Lung (tissue), 12 donors: ENCODE results near the gene LSAMP. TPM values are rescaled to one million over a fixed set of nuclear protein-coding genes. Genes with fewer than 3 reads are reported as not detected.

Experiments
- ATAC-seq: fragments of 200-7000 bp; cut with Tn5 transposase; one replicate; pipeline ENCODE4 v1.9.1; 2020; ENCODE audit warnings: moderate number of reproducible peaks; ENCODE audit not compliant: insufficient read depth, low FRiP score
- DNase-seq, 3 donors: peaks; one replicate each; pipeline ENCODE4 v3.0.0-alpha.2; 2013 to 2017
- H3K27ac ChIP-seq, 2 donors: one replicate each; pipeline ENCODE4 v1.5.1; 2013; ENCODE audit warnings: mild to moderate bottlenecking in 2 of 2, moderate library complexity in 2 of 2, control low read depth in 1 of 2, inconsistent platforms in 1 of 2, low read depth in 1 of 2, low read length in 1 of 2
- H3K27me3 ChIP-seq, 3 donors: one replicate each; pipeline ENCODE4 v1.5.1; 2013; ENCODE audit warnings: low read length in 2 of 3; ENCODE audit not compliant: control insufficient read depth in 3 of 3, insufficient read depth in 3 of 3
- H3K36me3 ChIP-seq, 4 donors: one replicate each; pipeline ENCODE4 v1.5.1; 2013; ENCODE audit warnings: low read length in 4 of 4, mild to moderate bottlenecking in 1 of 4, moderate library complexity in 1 of 4; ENCODE audit not compliant: control insufficient read depth in 4 of 4, insufficient read depth in 4 of 4
- H3K4me1 ChIP-seq, 5 donors: one replicate each; pipeline ENCODE4 v1.5.1; 2013; ENCODE audit warnings: low read length in 5 of 5, mild to moderate bottlenecking in 2 of 5, moderate library complexity in 1 of 5; ENCODE audit not compliant: control insufficient read depth in 5 of 5, insufficient read depth in 5 of 5
- H3K4me3 ChIP-seq: one replicate; pipeline ENCODE4 v1.5.1; 2013; ENCODE audit warnings: mild to moderate bottlenecking, control low read depth, moderate library complexity
- H3K9ac ChIP-seq, 2 donors: one replicate each; pipeline ENCODE4 v1.5.1; 2013; ENCODE audit warnings: low read length in 2 of 2, control low read depth in 1 of 2; ENCODE audit not compliant: insufficient read depth in 1 of 2
- H3K9me3 ChIP-seq, 4 donors: one replicate each; pipeline ENCODE4 v1.5.1; 2013; ENCODE audit warnings: low read length in 3 of 4, mild to moderate bottlenecking in 1 of 4, moderate library complexity in 1 of 4; ENCODE audit not compliant: control insufficient read depth in 4 of 4, insufficient read depth in 3 of 4
- CTCF ChIP-seq: IDR thresholded peaks from 2 replicates; pipeline ENCODE4 v1.5.1; 2012; ENCODE audit warnings: mild to moderate bottlenecking; ENCODE audit errors: control extremely low read depth, extremely low read depth
- WGBS, 2 donors: extraction: QIAGEN DNeasy Blood & Tissue Kit; methylation state at CpG; one replicate each; pipeline ENCODE4 v1.1.7; 2013; 5-methylcytosine and 5-hydroxymethylcytosine counted together
- polyA plus RNA-seq, 2 donors: library from polyadenylated mRNA; stranded (reverse); fragments of 200-250 nt; gene quantifications; one replicate each; pipeline ENCODE4 v1.2.1, GENCODE V29; 2013
- total RNA-seq, 2 donors: library from RNA; depleted of rRNA in 1 of 2; stranded (reverse); fragments of >200 nt in 1 of 2; gene quantifications; one replicate each; pipeline ENCODE4 v1.2.1, GENCODE V29; 2014 to 2021
- donor health status: control.
- donor health status: control.
- donor health status: Bipolar disorder and iron deficiency.
- donor health status: healthy.
- donor health status: DM: yes; HTN: yes; CAD: no.

Gene LSAMP
- total and polyA plus RNA-seq, 4 donors: 1.6 to 21.9 (median 9.5) TPM

GRCh38 chr3:116065501-116065900 lies 379.8 kb downstream of the LSAMP start:
- no peak for ATAC-seq
- no peaks in the 10 kb centered on the region for H3K27me3 ChIP-seq
- H3K4me1 ChIP-seq: no peaks in the 10 kb centered on the region
- DNase-seq: no peak
- H3K9ac ChIP-seq: no peak overlapping the region
- H3K27ac ChIP-seq: no peak overlapping the region
- H3K9me3 ChIP-seq: no peaks in the 10 kb centered on the region
- no peak for TF ChIP-seq CTCF
- no peak overlapping the region for H3K4me3 ChIP-seq
- H3K36me3 ChIP-seq: no peaks in the 10 kb centered on the region
- 37 to 47% methylated on average over 1 of the region's 1 CpG for WGBS, 2 donors

GRCh38 chr3:116064646-116065045 lies 380.6 kb downstream of the LSAMP start:
- no peak for TF ChIP-seq CTCF
- Histone ChIP-seq H3K4me1 (no peaks in the 10 kb centered on the region), H3K9me3 (no peaks in the 10 kb centered on the region), H3K4me3 (no peak overlapping the region), H3K9ac (no peak overlapping the region), H3K27me3 (no peaks in the 10 kb centered on the region), H3K36me3 (no peaks in the 10 kb centered on the region), H3K27ac (no peak overlapping the region)
- ATAC-seq (no peak), DNase-seq (no peak)
- WGBS, 2 donors: 86 to 90% methylated on average over 1 of the region's 1 CpG

GRCh38 chr3:116059421-116060096 lies 385.7 kb downstream of the LSAMP start:
- no peaks in the 10 kb centered on the region for H3K9me3 ChIP-seq
- no peaks in the 10 kb centered on the region for H3K27me3 ChIP-seq
- H3K36me3 ChIP-seq: no peaks in the 10 kb centered on the region
- no peaks in the 10 kb centered on the region for H3K4me1 ChIP-seq
- no peak overlapping the region for H3K4me3 ChIP-seq
- no peak for TF ChIP-seq CTCF
- 80 to 82% methylated on average over 2 of the region's 2 CpGs for WGBS, 2 donors
- no peak for DNase-seq
- no peak overlapping the region for H3K9ac ChIP-seq
- no peak for ATAC-seq
- no peak overlapping the region for H3K27ac ChIP-seq

DNA sequence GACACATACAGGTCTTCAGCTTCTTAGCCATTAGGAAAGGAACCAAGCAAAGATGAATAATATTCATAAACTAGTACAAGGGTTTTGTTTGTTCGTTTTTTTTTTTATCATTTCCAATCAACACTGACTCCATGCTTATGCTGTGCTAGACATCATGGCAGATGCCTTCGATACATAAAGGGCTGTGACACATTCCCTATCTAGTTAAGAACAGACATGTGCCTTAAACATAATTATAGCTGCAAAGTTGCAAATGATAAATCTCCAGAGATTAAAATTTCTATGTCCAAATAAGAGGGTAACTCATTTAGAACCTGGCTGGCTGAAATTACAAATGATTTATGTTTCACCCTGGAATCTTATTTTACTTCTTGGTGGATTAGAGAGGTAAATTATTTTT lies 386.4 kb downstream of the LSAMP start:
- Histone ChIP-seq H3K9me3 (no peaks in the 10 kb centered on the region), H3K36me3 (no peaks in the 10 kb centered on the region), H3K27ac (no peak overlapping the region), H3K4me3 (no peak overlapping the region), H3K4me1 (no peaks in the 10 kb centered on the region), H3K27me3 (no peaks in the 10 kb centered on the region), H3K9ac (no peak overlapping the region)
- no peak for DNase-seq
- no peak for ATAC-seq
- no peak for TF ChIP-seq CTCF
- WGBS, 2 donors: 88 to 90% methylated on average over 2 of the region's 2 CpGs
